WTC11 (cell line): Measurements from ENCODE around the gene LRRC32. TPM values are rescaled to one million over a fixed set of nuclear protein-coding genes. Genes with fewer than 3 reads are reported as not detected.

Experiments
- ATAC-seq: fragments of 200-7000 bp; cut with Tn5 transposase; 2 replicates; pipeline ENCODE4 v1.10.0; 2021; ENCODE audit warnings: mild to moderate bottlenecking, moderate library complexity
- CTCF ChIA-PET: fragments of 300-600 bp; sonication (Branson Sonifier 250); formaldehyde crosslinking; loops from one replicate; lab custom pipeline; 2021; ENCODE audit warnings: antibody characterized with exemption; lab: Charles Lee
- POLR2A ChIA-PET: fragments of 350-600 bp; sonication (Branson Sonifier 250); formaldehyde crosslinking; loops from one replicate; lab custom pipeline; 2021; ENCODE audit warnings: antibody characterized with exemption; lab: Charles Lee
- DNase-seq: peaks from one replicate; pipeline ENCODE4 v3.0.0; 2021; ENCODE audit warnings: low spot score
- H3K27ac Mint-ChIP-seq: 2 replicates; pipeline ENCODE4 v1.8.0; 2021; ENCODE audit warnings: mixed read lengths
- H3K27me3 Mint-ChIP-seq: 2 replicates; pipeline ENCODE4 v1.8.0; 2021; ENCODE audit warnings: low read depth, mild to moderate bottlenecking, moderate library complexity, mixed read lengths
- H3K36me3 Mint-ChIP-seq: 2 replicates; pipeline ENCODE4 v1.8.0; 2021; ENCODE audit warnings: mixed read lengths
- H3K4me1 Mint-ChIP-seq: 2 replicates; pipeline ENCODE4 v1.8.0; 2022; ENCODE audit warnings: mixed read lengths
- H3K4me3 Mint-ChIP-seq: 2 replicates; pipeline ENCODE4 v1.8.0; 2021; ENCODE audit warnings: mild to moderate bottlenecking, moderate library complexity, mixed read lengths
- H3K9me3 Mint-ChIP-seq: 2 replicates; pipeline ENCODE4 v1.8.0; 2021; ENCODE audit warnings: mixed read lengths
- CREB1 ChIP-seq: sonication (generic); formaldehyde crosslinking; IDR thresholded peaks from 2 replicates; pipeline ENCODE4 v1.8.0; 2023; ENCODE audit warnings: mild to moderate bottlenecking, missing genetic modification reagents
- EMX1 ChIP-seq: fragments of 250-450 bp; sonication (Bioruptor Pico); IDR thresholded peaks from 2 replicates; pipeline ENCODE4 v1.8.0; 2021; ENCODE audit warnings: mild to moderate bottlenecking
- GTF2I ChIP-seq: fragments of 250-450 bp; sonication (Bioruptor Pico); conservative IDR thresholded peaks from 2 replicates; pipeline ENCODE4 v1.4.0; 2021; ENCODE audit warnings: mild to moderate bottlenecking
- NFE2L1 ChIP-seq: sonication (generic); formaldehyde crosslinking; IDR thresholded peaks from 2 replicates; pipeline ENCODE4 v1.8.1; 2023; ENCODE audit warnings: missing genetic modification reagents
- RORB ChIP-seq: fragments of 250-450 bp; sonication (Bioruptor Pico); IDR thresholded peaks from 2 replicates; pipeline ENCODE4 v1.9.0; 2021; ENCODE audit warnings: mild to moderate bottlenecking
- SMAD4 ChIP-seq: sonication (generic); formaldehyde crosslinking; IDR thresholded peaks from 2 replicates; pipeline ENCODE4 v1.8.0; 2022; ENCODE audit warnings: mild to moderate bottlenecking, missing genetic modification reagents
- ZNF121 ChIP-seq: sonication (generic); formaldehyde crosslinking; IDR thresholded peaks from 2 replicates; pipeline ENCODE4 v1.8.0; 2023; ENCODE audit warnings: missing genetic modification reagents
- ZNF138 ChIP-seq: sonication (generic); formaldehyde crosslinking; conservative IDR thresholded peaks from 2 replicates; pipeline ENCODE4 v1.8.1; 2022; ENCODE audit warnings: mild to moderate bottlenecking, moderate library complexity, missing genetic modification reagents
- ZNF317 ChIP-seq: sonication (generic); formaldehyde crosslinking; IDR thresholded peaks from 2 replicates; pipeline ENCODE4 v1.8.1; 2023; ENCODE audit warnings: low read depth, mild to moderate bottlenecking, moderate library complexity, missing genetic modification reagents, borderline replicate concordance
- ZNF671 ChIP-seq: fragments of 250-450 bp; sonication (Bioruptor Pico); IDR thresholded peaks from 2 replicates; pipeline ENCODE4 v1.8.0; 2021; ENCODE audit warnings: mild to moderate bottlenecking
- total RNA-seq: library from RNA; stranded (reverse); gene quantifications from 3 replicates; pipeline ENCODE4 v1.2.3, GENCODE V29; 2021
- TF ChIP-seq, protein P1 (sequence below): sonication (generic); formaldehyde crosslinking; IDR thresholded peaks from 2 replicates; pipeline ENCODE4 v1.8.1; 2022; ENCODE audit warnings: mild to moderate bottlenecking, moderate library complexity, missing genetic modification reagents
- TF ChIP-seq, protein P2 (sequence below): sonication (generic); formaldehyde crosslinking; IDR thresholded peaks from 2 replicates; pipeline ENCODE4 v1.8.1; 2022; ENCODE audit warnings: low read depth, mild to moderate bottlenecking, moderate library complexity, missing genetic modification reagents, borderline replicate concordance
- TF ChIP-seq, protein P3 (sequence below): sonication (generic); formaldehyde crosslinking; IDR thresholded peaks from 2 replicates; pipeline ENCODE4 v1.8.0; 2022; ENCODE audit warnings: mild to moderate bottlenecking, missing genetic modification reagents
- TF ChIP-seq, protein P4 (sequence below): sonication (generic); formaldehyde crosslinking; IDR thresholded peaks from 2 replicates; pipeline ENCODE4 v1.8.0; 2023; ENCODE audit warnings: missing genetic modification reagents, mild to moderate bottlenecking, borderline replicate concordance
- TF ChIP-seq, protein P5 (sequence below): sonication (generic); formaldehyde crosslinking; IDR thresholded peaks from 2 replicates; pipeline ENCODE4 v1.8.1; 2023; ENCODE audit warnings: mild to moderate bottlenecking, missing genetic modification reagents, borderline replicate concordance
- TF ChIP-seq, protein P6 (sequence below): sonication (generic); formaldehyde crosslinking; IDR thresholded peaks from 2 replicates; pipeline ENCODE4 v1.8.0; 2022; ENCODE audit warnings: missing genetic modification reagents

Gene LRRC32
- total RNA-seq, 1 experiment from 2014 or later: 0.74 TPM

DNA sequence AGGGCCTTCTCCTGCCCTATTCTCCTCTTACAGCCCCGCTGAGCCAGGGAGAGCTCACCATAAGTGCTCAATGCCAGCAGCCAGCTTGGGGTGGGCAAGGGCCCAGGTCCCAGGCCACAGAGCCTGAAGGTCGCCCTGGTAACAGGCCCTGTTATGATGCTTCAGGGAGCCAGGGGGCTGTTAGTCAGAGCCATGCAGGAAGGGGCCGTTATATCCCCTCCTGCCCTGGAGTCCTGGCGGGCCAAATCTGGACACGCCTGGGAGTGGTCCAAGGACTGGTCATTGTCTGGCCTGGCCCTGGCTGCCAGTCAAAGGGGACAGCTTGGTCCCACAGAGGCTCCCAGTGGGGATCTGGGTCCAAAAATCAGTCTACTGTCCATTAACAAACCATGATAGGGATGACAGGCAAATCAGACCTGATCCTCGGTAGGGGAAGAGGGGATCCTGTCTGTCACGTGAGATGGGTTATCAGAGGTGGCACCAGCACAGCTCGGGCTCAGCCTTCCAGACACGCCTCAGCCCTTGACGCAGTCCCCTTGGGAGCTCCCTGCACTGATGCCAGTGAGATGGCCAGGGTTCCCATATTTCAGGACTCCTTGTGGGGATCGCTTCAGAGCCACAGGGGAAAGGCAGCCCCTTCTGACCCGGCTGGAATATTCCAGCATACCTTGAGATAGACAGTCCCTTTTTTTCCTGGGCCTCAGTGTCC is 55.9 kb downstream of the LRRC32 start:
- DNase-seq (no peak), ATAC-seq (no peak)
- Mint-ChIP-seq H3K36me3 (peaks cover 8% of the 10 kb centered on the region), H3K4me3 (no peak overlapping the region), H3K4me1 (peaks cover 17% of the 10 kb centered on the region), H3K9me3 (peaks cover 14% of the 10 kb centered on the region), H3K27ac (no peak overlapping the region), H3K27me3 (peaks cover 6% of the 10 kb centered on the region; the same call in 1 of the 2 replicates)
- ChIA-PET CTCF (no interaction called here), POLR2A (no interaction called here)
- TF ChIP-seq, protein P1, sequence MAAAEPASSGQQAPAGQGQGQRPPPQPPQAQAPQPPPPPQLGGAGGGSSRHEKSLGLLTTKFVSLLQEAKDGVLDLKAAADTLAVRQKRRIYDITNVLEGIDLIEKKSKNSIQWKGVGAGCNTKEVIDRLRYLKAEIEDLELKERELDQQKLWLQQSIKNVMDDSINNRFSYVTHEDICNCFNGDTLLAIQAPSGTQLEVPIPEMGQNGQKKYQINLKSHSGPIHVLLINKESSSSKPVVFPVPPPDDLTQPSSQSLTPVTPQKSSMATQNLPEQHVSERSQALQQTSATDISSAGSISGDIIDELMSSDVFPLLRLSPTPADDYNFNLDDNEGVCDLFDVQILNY: no peak
- no peak for TF ChIP-seq GTF2I (CRISPR knock-in tag)
- TF ChIP-seq, protein P2, sequence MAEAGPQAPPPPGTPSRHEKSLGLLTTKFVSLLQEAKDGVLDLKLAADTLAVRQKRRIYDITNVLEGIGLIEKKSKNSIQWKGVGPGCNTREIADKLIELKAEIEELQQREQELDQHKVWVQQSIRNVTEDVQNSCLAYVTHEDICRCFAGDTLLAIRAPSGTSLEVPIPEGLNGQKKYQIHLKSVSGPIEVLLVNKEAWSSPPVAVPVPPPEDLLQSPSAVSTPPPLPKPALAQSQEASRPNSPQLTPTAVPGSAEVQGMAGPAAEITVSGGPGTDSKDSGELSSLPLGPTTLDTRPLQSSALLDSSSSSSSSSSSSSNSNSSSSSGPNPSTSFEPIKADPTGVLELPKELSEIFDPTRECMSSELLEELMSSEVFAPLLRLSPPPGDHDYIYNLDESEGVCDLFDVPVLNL (CRISPR knock-in tag): no peak

DNA sequence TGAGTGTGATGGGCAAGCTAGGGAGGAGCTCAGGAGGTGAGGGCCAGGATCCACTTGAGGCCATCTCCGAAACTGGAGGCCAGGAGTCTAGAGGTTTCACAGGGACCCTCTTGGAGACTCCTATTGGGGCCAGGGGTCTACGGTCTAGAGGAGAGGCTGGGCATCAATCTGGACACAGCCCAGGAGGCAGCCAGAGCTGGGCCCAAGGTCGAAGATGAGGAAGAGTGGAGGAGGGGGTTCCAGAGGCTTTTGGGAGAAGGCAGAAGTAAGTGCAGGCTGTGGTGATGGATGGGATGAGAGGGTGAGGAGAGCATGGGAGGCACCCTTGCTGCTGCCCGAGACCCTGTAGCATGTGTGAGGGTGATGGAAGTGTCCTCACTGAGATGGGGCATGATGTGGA is 56.6 kb downstream of the LRRC32 start:
- CTCF ChIA-PET: interaction anchor here (1.8 kb wide), 1 partner anchor 108 kb away, joined by 4 read pairs; no protein-coding TSS in a partner anchor
- H3K27me3 Mint-ChIP-seq: peaks cover 5% of the 10 kb centered on the region; the same call in 1 of the 2 replicates
- TF ChIP-seq, protein P3, sequence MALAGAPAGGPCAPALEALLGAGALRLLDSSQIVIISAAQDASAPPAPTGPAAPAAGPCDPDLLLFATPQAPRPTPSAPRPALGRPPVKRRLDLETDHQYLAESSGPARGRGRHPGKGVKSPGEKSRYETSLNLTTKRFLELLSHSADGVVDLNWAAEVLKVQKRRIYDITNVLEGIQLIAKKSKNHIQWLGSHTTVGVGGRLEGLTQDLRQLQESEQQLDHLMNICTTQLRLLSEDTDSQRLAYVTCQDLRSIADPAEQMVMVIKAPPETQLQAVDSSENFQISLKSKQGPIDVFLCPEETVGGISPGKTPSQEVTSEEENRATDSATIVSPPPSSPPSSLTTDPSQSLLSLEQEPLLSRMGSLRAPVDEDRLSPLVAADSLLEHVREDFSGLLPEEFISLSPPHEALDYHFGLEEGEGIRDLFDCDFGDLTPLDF (CRISPR knock-in tag): no peak
- no peak for TF ChIP-seq RORB (CRISPR knock-in tag)
- no peak for TF ChIP-seq ZNF121
- no peak for TF ChIP-seq ZNF138 (CRISPR knock-in tag)
- TF ChIP-seq, all 79 proteins: peak for 0
- DNase-seq (no peak), ATAC-seq (no peak)
- Mint-ChIP-seq H3K36me3 (peaks cover 7% of the 10 kb centered on the region), H3K9me3 (peaks cover 12% of the 10 kb centered on the region), H3K4me1 (peaks cover 20% of the 10 kb centered on the region), H3K4me3 (no peak overlapping the region), H3K27ac (no peak overlapping the region)
- POLR2A ChIA-PET: no interaction called here

DNA sequence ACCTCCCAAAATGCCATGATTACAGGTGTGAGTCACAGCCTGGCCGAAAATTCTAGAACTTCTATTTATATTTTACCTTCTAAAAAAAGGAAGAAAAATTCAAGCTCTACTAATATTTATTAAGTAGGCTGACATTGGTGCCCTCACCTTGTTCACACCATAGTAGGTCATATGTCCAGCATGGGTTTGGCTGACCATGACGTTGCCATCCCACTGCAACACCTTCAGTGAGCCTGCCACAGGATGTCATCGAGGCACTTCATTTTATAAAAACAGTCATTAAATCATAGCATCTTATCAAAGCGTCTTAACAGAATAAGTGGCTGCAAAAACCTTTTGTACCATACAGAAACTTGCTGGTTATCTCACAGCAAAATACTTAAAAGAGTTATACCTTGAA is 58.3 kb downstream of the LRRC32 start:
- TF ChIP-seq, protein P4, sequence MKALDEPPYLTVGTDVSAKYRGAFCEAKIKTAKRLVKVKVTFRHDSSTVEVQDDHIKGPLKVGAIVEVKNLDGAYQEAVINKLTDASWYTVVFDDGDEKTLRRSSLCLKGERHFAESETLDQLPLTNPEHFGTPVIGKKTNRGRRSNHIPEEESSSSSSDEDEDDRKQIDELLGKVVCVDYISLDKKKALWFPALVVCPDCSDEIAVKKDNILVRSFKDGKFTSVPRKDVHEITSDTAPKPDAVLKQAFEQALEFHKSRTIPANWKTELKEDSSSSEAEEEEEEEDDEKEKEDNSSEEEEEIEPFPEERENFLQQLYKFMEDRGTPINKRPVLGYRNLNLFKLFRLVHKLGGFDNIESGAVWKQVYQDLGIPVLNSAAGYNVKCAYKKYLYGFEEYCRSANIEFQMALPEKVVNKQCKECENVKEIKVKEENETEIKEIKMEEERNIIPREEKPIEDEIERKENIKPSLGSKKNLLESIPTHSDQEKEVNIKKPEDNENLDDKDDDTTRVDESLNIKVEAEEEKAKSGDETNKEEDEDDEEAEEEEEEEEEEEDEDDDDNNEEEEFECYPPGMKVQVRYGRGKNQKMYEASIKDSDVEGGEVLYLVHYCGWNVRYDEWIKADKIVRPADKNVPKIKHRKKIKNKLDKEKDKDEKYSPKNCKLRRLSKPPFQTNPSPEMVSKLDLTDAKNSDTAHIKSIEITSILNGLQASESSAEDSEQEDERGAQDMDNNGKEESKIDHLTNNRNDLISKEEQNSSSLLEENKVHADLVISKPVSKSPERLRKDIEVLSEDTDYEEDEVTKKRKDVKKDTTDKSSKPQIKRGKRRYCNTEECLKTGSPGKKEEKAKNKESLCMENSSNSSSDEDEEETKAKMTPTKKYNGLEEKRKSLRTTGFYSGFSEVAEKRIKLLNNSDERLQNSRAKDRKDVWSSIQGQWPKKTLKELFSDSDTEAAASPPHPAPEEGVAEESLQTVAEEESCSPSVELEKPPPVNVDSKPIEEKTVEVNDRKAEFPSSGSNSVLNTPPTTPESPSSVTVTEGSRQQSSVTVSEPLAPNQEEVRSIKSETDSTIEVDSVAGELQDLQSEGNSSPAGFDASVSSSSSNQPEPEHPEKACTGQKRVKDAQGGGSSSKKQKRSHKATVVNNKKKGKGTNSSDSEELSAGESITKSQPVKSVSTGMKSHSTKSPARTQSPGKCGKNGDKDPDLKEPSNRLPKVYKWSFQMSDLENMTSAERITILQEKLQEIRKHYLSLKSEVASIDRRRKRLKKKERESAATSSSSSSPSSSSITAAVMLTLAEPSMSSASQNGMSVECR (CRISPR knock-in tag): no peak
- TF ChIP-seq SMAD4 (CRISPR knock-in tag) (no peak), CREB1 (CRISPR knock-in tag) (no peak), EMX1 (CRISPR knock-in tag) (no peak), ZNF671 (no peak), ZNF317 (no peak), NFE2L1 (no peak)
- TF ChIP-seq, protein P5, sequence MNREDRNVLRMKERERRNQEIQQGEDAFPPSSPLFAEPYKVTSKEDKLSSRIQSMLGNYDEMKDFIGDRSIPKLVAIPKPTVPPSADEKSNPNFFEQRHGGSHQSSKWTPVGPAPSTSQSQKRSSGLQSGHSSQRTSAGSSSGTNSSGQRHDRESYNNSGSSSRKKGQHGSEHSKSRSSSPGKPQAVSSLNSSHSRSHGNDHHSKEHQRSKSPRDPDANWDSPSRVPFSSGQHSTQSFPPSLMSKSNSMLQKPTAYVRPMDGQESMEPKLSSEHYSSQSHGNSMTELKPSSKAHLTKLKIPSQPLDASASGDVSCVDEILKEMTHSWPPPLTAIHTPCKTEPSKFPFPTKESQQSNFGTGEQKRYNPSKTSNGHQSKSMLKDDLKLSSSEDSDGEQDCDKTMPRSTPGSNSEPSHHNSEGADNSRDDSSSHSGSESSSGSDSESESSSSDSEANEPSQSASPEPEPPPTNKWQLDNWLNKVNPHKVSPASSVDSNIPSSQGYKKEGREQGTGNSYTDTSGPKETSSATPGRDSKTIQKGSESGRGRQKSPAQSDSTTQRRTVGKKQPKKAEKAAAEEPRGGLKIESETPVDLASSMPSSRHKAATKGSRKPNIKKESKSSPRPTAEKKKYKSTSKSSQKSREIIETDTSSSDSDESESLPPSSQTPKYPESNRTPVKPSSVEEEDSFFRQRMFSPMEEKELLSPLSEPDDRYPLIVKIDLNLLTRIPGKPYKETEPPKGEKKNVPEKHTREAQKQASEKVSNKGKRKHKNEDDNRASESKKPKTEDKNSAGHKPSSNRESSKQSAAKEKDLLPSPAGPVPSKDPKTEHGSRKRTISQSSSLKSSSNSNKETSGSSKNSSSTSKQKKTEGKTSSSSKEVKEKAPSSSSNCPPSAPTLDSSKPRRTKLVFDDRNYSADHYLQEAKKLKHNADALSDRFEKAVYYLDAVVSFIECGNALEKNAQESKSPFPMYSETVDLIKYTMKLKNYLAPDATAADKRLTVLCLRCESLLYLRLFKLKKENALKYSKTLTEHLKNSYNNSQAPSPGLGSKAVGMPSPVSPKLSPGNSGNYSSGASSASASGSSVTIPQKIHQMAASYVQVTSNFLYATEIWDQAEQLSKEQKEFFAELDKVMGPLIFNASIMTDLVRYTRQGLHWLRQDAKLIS (CRISPR knock-in tag): no peak
- TF ChIP-seq, protein P6, sequence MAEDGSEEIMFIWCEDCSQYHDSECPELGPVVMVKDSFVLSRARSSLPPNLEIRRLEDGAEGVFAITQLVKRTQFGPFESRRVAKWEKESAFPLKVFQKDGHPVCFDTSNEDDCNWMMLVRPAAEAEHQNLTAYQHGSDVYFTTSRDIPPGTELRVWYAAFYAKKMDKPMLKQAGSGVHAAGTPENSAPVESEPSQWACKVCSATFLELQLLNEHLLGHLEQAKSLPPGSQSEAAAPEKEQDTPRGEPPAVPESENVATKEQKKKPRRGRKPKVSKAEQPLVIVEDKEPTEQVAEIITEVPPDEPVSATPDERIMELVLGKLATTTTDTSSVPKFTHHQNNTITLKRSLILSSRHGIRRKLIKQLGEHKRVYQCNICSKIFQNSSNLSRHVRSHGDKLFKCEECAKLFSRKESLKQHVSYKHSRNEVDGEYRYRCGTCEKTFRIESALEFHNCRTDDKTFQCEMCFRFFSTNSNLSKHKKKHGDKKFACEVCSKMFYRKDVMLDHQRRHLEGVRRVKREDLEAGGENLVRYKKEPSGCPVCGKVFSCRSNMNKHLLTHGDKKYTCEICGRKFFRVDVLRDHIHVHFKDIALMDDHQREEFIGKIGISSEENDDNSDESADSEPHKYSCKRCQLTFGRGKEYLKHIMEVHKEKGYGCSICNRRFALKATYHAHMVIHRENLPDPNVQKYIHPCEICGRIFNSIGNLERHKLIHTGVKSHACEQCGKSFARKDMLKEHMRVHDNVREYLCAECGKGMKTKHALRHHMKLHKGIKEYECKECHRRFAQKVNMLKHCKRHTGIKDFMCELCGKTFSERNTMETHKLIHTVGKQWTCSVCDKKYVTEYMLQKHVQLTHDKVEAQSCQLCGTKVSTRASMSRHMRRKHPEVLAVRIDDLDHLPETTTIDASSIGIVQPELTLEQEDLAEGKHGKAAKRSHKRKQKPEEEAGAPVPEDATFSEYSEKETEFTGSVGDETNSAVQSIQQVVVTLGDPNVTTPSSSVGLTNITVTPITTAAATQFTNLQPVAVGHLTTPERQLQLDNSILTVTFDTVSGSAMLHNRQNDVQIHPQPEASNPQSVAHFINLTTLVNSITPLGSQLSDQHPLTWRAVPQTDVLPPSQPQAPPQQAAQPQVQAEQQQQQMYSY (CRISPR knock-in tag): no peak
- Mint-ChIP-seq H3K4me1 (peaks cover 20% of the 10 kb centered on the region), H3K27ac (no peak overlapping the region), H3K9me3 (peaks cover 12% of the 10 kb centered on the region), H3K4me3 (no peak overlapping the region), H3K36me3 (peaks cover 5% of the 10 kb centered on the region; the same call in 1 of the 2 replicates), H3K27me3 (peaks cover 2% of the 10 kb centered on the region; the same call in 1 of the 2 replicates)
- ChIA-PET POLR2A (no interaction called here), CTCF (interaction anchor here (0.7 to 1.8 kb wide), 3 partner anchors 14 to 308 kb away, joined by 3 to 4 read pairs (median 4); no protein-coding TSS in a partner anchor)
- DNase-seq: no peak
- ATAC-seq: no peak
